Ovary (tissue), 3 donors: Measurements from ENCODE around the gene RNF181.

Source experiments
- CTCF ChIP-seq, 3 donors: fragments of 450-650 bp in 2 of 3; fragments of 200-600 bp in 1 of 3; IDR thresholded peaks; one replicate each; pipeline versions ENCODE4 v1.5.1 to v1.8.0; 2016 to 2022; ENCODE audit warnings: antibody characterized with exemption in 3 of 3, mild to moderate bottlenecking in 1 of 3
- EP300 ChIP-seq: sonication (generic); formaldehyde crosslinking; IDR thresholded peaks from one replicate; pipeline ENCODE4 v1.6.1; 2017; ENCODE audit warnings: antibody characterized with exemption
- POLR2A ChIP-seq: fragments of 450-650 bp; IDR thresholded peaks from one replicate; pipeline ENCODE4 v1.6.1; 2017; ENCODE audit warnings: antibody characterized with exemption, mild to moderate bottlenecking, moderate library complexity
- donor health status: DM: no; HTN: no; CAD: no.

- TF ChIP-seq EP300 (no peak), CTCF (IDR thresholded peaks at IDR 0.05) (no peak), POLR2A (no peak)
Observed at GRCh38 chr2:85613717-85614515, 18.4 kb downstream of the RNF181 start.
